Measurements from ENCODE around the gene LYZL1. TPM values are rescaled to one million over a fixed set of nuclear protein-coding genes. Genes with fewer than 3 reads are reported as not detected.

LYZL1 gene
- total RNA-seq, 4 donors from 2014 or later = not detected

GRCh38 chr10:29344073-29344820 is 55.4 kb downstream of the LYZL1 start:
- H3K4me3 ChIP-seq = no peak overlapping the region
- no peaks in the 10 kb centered on the region for H3K4me1 ChIP-seq
- no peaks in the 10 kb centered on the region for H3K9me3 ChIP-seq
- H3K36me3 ChIP-seq = no peaks in the 10 kb centered on the region
- intact Hi-C loops (cut with DNase I; ENCODE audit: low total_unique reads) = no loop called here
- no peaks in the 10 kb centered on the region for H3K27me3 ChIP-seq
- no peak for DNase-seq
- H3K27ac ChIP-seq = no peak overlapping the region
- TF ChIP-seq POLR2A (IDR thresholded peaks at IDR 0.05) = no peak
- TF ChIP-seq CTCF (IDR thresholded peaks at IDR 0.05) = no peak

GRCh38 chr10:29345144-29345909 is 56.5 kb downstream of the LYZL1 start:
- Histone ChIP-seq H3K36me3 (no peaks in the 10 kb centered on the region), H3K4me3 (no peak overlapping the region), H3K4me1 (no peaks in the 10 kb centered on the region), H3K27ac (no peak overlapping the region), H3K9me3 (no peaks in the 10 kb centered on the region), H3K27me3 (no peaks in the 10 kb centered on the region)
- no peak for DNase-seq
- intact Hi-C loops (cut with DNase I; ENCODE audit: low total_unique reads) = no loop called here
- no peak for TF ChIP-seq CTCF (IDR thresholded peaks at IDR 0.05)
- TF ChIP-seq POLR2A (IDR thresholded peaks at IDR 0.05) = no peak

GRCh38 chr10:29345910-29346209 is 57.0 kb downstream of the LYZL1 start:
- intact Hi-C loops (cut with DNase I; ENCODE audit: low total_unique reads) = no loop called here
- Histone ChIP-seq H3K4me1 (no peaks in the 10 kb centered on the region), H3K36me3 (no peaks in the 10 kb centered on the region), H3K9me3 (no peaks in the 10 kb centered on the region), H3K4me3 (no peak overlapping the region), H3K27me3 (no peaks in the 10 kb centered on the region), H3K27ac (no peak overlapping the region)
- no peak for DNase-seq
- TF ChIP-seq CTCF (IDR thresholded peaks at IDR 0.05) = no peak
- TF ChIP-seq POLR2A (IDR thresholded peaks at IDR 0.05) = no peak

GRCh38 chr10:29346296-29347001 is 57.6 kb downstream of the LYZL1 start:
- H3K4me3 ChIP-seq = no peak overlapping the region
- no peak for DNase-seq
- intact Hi-C loops (cut with DNase I; ENCODE audit: low total_unique reads) = no loop called here
- no peaks in the 10 kb centered on the region for H3K4me1 ChIP-seq
- TF ChIP-seq CTCF (IDR thresholded peaks at IDR 0.05) (no peak), POLR2A (IDR thresholded peaks at IDR 0.05) (no peak)
- H3K27me3 ChIP-seq = no peaks in the 10 kb centered on the region
- H3K36me3 ChIP-seq = no peaks in the 10 kb centered on the region
- no peak overlapping the region for H3K27ac ChIP-seq
- no peaks in the 10 kb centered on the region for H3K9me3 ChIP-seq

GRCh38 chr10:29348836-29349235 is 60.0 kb downstream of the LYZL1 start:
- intact Hi-C loops (cut with DNase I; ENCODE audit: low total_unique reads) = no loop called here
- no peak for TF ChIP-seq POLR2A (IDR thresholded peaks at IDR 0.05)
- no peak for TF ChIP-seq CTCF (IDR thresholded peaks at IDR 0.05)
- Histone ChIP-seq H3K4me3 (no peak overlapping the region), H3K36me3 (no peaks in the 10 kb centered on the region), H3K9me3 (no peaks in the 10 kb centered on the region), H3K27me3 (no peaks in the 10 kb centered on the region), H3K4me1 (no peaks in the 10 kb centered on the region), H3K27ac (no peak overlapping the region)
- no peak for DNase-seq

Data from uterus (tissue), 4 donors.